Fibroblast of mammary gland (primary cell): ENCODE measurements around the gene MPI.
A peak's percentile ranks its signal among the peaks of the same experiment; 100 is the strongest.
"Not testable (repeated sequence)": the region's sequence is repeated elsewhere in the genome, so short reads cannot be mapped to it uniquely, and the experiment has no call there.

Source experiments
- DNase-seq: peaks from one replicate; pipeline ENCODE4 v3.0.0-alpha.2; 2010; ENCODE audit warnings: low read depth
- H3K4me3 ChIP-seq: 2 replicates; pipeline ENCODE4 v1.5.1; 2011; ENCODE audit warnings: low read depth, mild to moderate bottlenecking, low read length, moderate library complexity; ENCODE audit not compliant: control insufficient read depth
- CTCF ChIP-seq: conservative IDR thresholded peaks from 2 replicates; pipeline ENCODE4 v1.5.1; 2011; ENCODE audit warnings: low read depth, low read length, inconsistent platforms; ENCODE audit not compliant: control insufficient read depth, insufficient read depth

MPI gene

GRCh38 chr15:74873756-74874424, 16.0 kb upstream of the MPI start:
- no peak for TF ChIP-seq CTCF
- peak; percentile 30 for DNase-seq

GRCh38 chr15:74878273-74878672, 11.6 kb upstream of the MPI start:
- no peak overlapping the region for H3K4me3 ChIP-seq
- TF ChIP-seq CTCF = no peak
- DNase-seq = no peak

More at GRCh38 chr15:74873756-74874424, 16.0 kb upstream of the MPI start:
- peak overlapping the region; percentile 84 for H3K4me3 ChIP-seq

- DNase-seq = no peak
- no peak for TF ChIP-seq CTCF
- no peak overlapping the region for H3K4me3 ChIP-seq
These were observed 7.3 kb upstream of the MPI start for GRCh38 chr15:74882528-74882927.

GRCh38 chr15:74884428-74885223, 5.2 kb upstream of the MPI start:
- H3K4me3 ChIP-seq = no peak overlapping the region
- no peak for TF ChIP-seq CTCF
- DNase-seq = peak; percentile 12

GRCh38 chr15:74885461-74885860, 4.4 kb upstream of the MPI start:
- no peak overlapping the region for H3K4me3 ChIP-seq
- TF ChIP-seq CTCF = no peak
- DNase-seq = no peak

GRCh38 chr15:74887537-74888193, 2.2 kb upstream of the MPI start:
- not testable (repeated sequence) for H3K4me3 ChIP-seq, DNase-seq

GRCh38 chr15:74888716-74889115, 1.1 kb upstream of the MPI start:
- no peak for TF ChIP-seq CTCF
- DNase-seq = no peak
- H3K4me3 ChIP-seq = no peak overlapping the region
